Activated CD4-positive, alpha-beta T cell treated with anti-CD3 and anti-CD28 coated beads for 48 hours (primary cell): Measurements from ENCODE around the gene ITGA11.
"Not testable (repeated sequence)": the region's sequence is repeated elsewhere in the genome, so short reads cannot be mapped to it uniquely, and the experiment has no call there.

Experiments used
- DNase-seq: peaks from one replicate; pipeline ENCODE4 v3.0.0-alpha.2; 2020

The ITGA11 gene

DNA sequence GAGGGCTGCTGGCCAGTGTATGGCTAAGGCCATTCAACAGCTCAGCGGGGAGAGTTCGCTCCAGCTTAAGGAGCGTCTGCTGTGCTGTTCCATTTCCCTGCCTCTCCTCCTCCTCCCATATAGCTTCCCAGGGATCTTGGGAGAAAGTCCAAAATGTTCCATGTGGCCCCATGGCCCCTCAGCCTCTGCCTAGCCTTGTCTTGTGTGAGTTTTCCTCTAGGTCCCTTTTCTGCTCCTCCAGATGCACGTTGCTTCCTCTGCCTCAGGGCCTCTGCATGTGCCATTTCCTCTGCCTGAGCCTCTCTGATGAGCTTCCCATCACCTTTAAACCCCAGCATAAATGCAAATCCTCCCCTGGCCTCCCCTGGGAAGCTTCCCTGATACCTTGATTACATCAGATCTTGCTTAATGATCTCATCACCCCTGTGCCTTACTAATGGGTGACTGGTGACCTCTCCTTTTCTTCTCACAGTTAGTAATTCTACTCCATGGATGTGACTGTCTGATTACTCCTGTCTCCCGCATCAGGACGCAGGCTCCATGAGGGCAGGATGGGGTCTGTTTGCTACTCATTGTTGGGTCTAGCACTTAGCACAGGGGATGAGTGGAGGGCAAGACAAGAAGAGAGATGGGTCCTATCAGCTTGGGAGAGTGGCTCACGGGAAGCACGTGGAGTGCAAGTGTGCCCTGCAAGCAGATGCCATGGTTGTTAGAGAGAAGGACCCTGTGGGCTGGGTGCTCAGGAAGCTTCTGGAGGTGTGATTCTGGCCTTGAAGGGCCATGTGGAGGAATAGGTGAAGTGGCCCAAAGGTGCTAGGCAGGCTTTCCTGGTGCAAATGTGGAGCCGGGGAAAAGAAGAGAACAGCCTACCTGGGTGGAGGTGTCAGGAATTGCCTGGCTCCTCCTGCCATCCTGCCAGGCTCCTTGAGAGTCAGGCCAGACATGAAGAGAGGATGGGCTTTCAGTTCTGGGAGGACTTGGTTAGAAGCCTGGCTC, 23.8 kb downstream of the ITGA11 start:
- no peak for DNase-seq

DNA sequence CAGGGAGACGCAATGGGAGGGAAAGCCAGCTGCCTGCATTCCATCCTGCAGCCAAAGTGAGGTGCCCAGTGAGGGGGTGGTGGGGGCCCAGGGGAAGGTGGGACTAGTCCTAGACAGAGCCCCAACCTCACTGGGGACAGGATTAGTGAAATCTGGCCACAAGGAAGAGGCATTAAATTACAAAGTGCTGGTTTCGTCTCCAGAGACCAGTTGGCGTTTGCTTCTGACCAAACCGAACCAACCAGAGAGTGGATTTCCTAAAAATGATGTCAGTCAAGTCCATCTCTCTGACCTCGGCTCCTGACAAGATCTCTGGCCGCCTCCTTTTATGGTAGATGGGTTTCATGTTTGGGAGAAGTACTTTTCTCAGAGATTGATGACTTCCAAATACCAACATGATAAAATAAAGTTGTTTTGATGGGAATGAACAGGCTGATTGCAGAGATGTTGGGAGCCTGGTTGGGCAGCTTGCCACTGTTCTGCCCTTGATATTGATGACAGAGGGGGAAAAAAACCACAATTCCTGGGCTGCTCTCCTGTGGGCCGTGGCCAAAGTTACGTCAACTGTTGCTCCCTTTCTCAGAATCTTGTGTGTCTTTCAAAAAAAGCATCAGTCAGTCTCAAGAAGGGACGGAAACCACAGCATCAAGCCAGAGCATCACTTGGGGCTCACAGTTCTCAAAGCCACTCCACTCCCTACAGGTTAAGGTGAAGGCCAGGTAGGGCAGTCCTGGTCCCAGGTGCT, 24.6 kb downstream of the ITGA11 start:
- DNase-seq: no peak

DNA sequence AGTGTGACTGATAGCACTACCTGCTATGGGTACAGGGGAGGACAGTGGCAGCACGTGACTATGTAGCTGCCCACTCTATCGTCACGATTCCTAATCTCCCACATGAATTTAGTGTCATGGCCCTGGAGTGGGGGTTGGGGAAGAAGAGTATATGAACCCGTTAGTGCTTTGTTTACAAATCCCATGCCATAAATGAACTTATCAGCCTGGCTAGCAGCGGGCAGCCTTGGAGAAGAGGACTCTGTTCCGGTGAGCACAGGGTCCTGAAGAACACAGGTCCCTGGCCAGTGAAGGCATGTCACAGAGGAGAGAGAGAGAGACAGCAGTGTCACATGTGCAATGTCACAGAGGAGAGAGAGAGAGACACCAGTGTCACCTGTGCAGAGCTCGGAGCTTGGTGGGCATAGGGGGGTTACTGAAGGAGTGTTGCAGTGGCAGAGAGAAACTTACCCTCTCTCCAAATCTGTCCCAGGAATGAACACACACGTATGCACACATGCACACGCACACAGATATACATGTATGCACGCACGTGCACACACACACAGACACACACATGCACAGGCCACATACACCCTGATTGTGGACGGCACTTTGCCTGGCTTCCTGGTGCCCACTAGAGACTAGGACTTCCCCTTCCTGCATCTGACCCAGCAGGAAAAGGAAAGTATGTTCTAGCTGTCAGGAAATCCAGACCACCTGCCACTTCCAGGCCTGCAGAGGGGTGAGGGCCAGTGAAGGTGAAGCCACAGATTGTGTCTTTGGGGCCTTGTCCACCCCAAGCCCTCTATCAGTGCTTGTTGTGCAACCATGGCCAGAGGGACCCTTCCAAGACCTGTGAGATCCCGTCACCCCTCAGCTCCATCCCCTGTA, 26.3 kb downstream of the ITGA11 start:
- no peak for DNase-seq

DNA sequence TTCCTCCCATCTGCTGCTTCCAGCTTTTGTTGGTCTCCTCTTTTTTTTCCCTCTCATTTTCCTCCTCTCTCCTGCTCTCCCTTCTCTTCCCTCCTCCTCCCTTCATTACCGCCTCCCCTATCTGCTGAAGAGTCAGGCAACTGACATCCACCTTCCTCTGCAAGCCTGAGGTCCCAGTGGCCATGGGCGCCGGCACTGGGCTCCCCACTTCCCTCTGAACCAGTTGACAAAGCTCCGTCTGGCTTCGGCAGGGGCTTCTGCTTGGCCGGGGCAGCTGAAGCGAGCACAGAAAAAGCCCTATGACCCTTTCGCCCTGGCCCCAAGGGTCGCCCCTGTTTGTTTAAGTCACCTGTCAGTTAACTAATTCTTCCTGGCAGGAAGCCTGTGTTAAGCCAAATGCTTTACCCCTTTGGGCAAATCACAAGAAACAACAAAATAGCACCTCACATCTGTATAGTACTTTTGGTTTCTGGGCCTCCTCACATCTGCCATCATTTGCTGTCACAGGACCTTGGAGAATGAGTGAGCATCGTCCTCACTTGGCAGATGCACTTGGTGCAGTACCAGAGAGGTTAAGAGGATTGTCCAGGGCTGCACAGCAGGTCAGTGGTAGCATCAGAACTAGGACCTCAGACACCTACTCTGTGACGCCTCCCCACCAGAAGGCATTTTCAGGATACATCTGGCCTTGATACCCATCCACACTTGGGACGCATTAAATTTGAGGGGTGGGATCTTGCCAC, 27.7 kb downstream of the ITGA11 start:
- no peak for DNase-seq

DNA sequence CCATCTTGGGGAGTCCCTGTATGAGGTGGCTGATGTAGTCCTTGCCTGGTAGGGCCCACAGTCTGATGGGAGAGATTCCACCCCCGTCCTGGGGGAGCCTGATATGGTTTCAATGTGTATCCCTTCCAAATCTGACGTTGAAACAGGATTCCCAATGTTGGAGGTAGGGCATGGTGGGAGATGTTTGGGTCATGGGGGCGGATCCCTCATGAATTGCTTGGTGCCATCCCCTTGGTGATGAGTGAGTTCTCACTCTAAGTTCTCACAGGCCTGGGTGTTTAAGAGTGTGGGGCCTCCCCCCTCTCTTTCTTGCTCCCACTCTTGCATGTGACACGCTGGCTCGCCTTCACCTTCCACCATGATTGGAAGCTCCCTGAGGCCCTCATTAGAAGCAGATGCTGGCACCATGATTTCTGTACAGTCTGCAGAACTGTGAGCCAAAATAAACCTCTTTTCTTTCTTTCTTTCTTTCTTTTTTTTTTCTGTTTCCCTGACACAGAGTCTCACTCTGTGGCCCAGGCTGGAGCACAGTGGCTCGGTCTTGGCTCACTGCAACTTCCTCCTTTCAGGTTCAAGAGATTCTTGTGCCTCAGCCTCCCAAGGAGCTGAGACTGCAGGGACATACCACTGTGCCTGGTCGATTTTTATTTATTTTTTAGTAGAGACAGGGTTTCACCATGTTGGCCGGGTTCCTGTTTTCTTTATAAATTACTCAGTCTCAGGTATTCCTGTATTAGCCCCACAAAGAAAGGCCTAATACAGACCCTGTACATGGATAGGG, 28.6 kb downstream of the ITGA11 start:
- no peak for DNase-seq

DNA sequence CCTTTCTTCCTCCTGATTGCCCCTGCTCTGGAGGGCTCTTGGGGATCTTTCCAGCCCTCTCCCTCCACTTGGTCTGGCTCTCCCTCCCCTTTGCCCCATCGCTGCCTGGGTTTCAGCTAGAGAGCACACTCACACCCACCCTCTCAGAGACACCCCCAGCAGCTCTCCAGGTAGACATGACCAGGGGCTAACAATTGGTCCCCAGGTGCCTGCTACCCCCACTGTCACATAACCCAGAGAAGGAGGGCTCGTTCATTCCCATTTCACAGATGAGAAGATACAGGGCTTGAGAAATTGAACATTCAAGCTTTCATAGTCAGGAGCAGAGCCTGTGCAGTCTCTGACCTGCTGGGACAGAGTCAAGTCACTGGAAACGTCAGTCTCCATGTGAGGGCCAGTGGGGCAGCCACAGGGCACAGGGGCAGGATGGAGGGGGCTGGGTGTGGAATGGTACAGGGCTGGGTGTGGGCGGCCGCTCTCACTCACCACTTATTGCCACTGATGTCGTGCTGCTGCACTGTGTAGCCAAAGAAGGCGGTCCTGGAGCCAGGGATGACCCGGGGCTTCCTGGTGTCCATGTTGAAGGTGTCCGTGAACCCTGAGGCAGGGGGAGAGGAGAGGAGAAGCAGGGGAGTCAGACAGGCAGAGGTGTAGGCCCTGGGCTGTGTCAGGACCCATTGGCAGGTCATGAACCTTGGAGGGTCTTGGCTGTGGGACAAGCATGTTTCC, 29.4 kb downstream of the ITGA11 start:
- no peak for DNase-seq

DNA sequence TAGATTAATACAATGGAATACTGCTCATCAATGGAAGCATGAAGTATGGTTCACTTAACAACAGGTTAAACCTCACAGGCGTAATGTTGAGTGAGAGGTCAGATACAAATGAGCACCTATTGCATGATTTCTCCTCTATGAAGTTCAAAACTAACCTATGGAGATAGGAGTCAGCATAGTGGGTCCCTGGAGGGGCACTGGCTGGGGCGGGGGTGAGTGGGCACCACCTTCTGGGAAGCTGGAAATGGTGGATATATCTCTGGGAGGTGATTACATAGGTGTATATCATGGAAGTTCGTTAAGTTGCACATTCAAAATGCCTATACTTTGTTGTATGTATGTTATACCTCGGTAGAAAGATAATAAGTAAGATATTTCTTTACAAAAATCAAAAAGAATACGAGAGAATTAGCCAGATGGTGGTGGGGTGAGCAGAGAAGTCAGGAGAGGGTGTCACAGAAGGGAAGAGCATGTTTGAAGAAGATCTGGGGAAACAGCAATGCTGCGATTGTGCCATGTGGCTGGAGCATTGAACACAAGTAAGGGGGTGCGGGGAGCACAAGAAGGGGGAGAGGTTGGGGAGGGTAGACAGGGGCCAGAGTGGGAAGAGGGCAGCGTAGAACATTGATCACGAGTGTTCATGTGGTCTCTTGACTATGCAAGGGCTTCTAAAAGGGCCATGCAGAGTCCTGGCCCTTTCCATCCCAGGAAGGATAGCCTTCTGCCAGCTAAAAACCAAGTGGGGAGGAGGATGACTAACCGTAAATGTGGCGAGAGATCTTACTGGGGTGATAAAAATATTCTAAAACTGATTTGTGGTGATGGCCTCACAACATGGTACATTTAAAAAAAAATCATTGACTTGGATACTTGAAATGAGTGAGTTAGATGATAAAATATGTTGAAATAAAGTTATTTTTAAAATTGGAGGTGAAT, 30.2 kb downstream of the ITGA11 start:
- DNase-seq: no peak

DNA sequence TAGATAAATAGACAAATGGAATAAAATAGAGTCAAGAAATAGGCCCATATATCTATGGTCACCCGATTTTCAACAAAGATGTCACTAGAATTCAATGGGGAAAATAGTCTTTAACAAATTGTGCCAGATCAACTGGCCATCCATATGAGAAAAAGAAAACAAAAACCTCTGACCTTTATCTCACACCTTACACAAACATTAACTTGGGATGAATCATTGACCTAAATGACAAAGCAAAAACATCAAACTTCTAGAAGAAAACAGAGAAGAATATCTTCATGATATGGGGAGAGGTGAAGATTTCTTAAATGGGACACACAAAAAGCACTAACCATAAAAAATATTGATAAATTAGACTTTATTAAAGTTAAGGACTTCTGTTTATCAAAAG, 31.9 kb downstream of the ITGA11 start:
- DNase-seq: no peak

DNA sequence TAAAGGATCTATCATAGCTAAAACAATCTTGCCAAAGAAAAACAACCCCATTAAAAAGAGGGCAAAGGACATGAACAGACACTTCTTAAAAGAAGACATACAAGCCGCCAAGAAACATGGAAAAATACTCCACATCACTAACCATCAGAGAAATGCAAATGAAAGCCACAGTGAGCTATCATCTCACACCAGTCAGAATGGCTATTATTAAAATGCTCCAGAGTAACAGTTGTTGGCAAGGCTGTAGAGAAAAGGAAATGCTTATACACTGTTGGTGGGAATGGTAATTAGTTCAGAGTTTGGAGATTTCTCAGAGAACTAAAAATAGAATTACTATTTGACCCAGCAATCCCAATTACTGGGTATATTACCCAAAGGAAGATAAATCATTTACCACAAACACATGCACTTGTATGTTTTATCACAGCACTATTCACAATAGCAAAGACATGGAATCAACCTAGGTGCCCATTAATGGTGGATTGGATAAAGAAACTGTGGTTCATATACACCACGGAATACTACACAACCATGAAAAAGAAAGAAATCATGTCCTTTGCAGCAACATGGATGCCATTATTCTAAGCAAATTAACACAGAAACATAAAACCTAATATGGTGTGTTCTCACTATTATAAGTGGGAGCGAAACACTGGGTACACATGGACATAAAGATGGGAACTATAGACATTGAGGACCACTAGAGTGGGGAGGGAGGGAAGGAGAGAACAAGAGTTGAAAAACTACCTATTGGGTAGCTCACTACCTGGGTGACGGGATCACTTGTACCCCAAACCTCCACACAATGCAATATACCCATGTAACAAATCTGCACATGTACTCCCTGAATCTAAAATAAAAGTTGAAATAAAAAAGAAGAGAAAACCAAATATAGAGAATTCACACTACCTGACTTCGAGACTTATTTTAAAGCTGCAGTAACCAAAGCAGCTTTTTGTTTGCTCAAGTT, 32.6 kb downstream of the ITGA11 start:
- DNase-seq: no peak

DNA sequence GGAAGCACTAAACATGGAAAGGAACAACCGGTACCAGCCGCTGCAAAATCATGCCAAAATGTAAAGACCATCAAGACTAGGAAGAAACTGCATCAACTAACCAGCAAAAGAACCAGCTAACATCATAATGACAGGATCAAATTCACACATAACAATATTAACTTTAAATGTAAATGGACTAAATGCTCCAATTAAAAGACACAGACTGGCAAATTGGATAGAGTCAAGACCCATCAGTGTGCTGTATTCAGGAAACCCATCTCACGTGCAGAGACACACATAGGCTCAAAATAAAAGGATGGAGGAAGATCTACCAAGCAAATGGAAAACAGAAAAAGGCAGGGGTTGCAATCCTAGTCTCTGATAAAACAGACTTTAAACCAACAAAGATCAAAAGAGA, 34.0 kb downstream of the ITGA11 start:
- not testable (repeated sequence) for DNase-seq

DNA sequence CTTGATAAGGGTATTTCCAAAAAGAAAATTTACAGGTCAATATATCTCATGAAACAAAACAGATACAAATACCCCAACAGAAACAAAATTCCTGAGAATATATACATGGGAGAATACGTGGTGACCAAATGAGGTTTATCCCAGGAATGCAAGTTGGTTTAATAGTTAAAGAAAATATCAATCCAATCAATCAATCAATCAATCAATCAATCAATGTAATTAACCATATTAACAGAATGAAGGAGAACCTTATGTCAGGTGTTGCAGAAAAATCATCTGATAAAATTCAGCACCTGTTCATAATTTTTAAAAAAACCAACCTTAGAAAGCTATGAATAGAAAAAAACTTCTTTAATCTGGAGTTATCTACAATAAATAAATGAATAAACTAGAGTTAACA, 35.9 kb downstream of the ITGA11 start:
- DNase-seq: no peak

DNA sequence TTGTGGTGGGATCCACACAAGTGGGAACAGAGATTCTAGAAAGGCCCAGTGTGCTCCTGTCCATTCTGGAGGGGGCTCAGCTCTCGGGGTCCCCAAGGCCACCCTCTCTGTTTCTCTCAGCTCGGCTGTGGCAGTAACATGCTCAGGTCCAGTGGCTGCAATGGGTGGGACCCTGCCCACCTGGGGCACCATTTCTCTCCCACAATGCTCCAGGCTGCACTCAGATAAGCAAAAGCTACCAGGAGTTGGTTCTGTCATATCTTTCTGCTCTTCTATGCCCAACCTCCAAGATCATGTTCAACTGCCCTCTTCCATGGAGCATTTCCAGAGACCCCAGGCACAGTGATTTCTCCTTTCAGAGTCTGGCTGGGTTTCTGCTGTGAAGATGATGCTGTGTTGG, 40.8 kb downstream of the ITGA11 start:
- DNase-seq: no peak

DNA sequence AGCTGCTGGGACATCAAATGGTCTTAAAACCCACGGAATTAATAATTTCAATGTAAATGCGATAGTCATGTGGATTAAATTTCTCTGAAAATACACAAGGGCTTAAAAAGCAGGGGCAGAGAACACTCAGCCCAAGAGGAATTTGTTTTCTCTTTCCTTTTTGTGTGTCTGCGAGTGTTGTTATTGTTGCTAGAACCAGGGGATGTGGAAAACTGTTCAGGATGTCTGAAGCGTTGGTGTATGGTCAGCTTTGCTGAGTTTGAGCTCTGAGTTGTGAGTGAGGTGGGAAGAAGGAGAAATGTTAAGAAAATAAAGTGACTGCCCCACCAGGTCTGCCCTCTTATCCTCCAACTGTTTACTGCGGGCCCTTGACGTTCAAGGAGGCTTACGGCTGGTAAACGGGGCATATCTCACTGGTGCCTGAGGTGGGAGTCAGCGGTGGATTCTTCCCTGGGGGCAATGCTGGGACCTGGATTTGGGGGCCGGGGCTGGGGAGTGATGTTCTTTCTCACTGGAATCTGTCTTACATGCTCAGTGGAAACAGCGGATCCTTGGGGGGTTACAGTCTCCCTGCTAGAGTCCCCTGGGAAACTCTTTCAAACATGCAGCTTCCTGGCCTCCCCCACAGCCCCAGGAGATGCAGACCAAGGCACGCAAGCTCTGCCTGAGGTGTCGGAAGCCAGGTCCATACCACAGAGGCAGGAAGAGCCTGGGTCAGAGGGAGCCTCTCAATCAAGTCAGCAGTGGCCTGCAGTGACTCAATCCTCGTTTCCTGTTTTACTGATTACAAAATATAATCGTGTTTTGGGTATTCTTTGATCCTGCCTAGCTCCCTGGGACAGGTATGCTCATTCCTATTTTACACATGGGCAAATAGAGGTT, 41.8 kb downstream of the ITGA11 start:
- DNase-seq: no peak

DNA sequence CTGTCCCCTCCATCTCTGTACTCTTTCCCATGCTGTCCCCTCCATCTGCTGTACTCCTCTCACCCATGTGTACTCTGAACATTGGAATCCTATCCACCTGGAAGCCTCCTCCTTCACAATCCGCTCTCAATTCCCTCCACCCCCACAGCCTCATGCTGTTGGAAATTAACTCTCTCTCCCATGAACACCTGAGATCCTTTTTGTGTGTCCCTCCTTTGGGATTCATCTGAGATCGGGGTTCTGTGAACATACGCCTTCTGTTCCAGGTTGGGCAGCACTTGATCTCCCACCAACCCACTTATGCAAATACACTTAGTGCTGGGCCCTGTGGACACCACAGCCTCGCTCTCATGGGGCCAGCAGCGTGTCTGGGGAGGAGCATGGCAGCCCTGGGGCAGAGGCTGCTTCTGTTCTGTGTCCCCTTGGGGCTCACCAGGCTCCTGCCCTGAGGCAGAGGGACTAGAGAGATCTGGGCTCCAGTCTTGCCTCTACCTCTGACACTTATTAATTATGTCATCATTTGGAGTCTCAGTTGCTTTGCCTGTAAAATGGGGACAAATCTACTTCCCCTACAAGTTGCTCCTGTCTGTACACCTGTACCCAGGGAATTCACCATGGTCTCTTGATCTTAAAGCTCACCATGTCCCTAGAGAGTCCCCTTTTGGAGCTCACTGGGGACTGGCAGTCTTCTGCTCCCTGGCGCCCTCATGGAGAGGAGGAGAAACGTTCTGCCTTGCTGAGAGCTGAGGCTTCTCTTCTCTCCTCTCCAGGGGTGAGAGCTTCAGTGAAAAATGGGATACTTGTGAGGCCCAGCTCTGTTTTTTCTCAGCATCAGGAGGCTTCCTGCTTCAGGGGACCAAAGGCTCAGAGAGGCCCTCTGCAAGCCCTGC, 42.7 kb downstream of the ITGA11 start:
- no peak for DNase-seq

DNA sequence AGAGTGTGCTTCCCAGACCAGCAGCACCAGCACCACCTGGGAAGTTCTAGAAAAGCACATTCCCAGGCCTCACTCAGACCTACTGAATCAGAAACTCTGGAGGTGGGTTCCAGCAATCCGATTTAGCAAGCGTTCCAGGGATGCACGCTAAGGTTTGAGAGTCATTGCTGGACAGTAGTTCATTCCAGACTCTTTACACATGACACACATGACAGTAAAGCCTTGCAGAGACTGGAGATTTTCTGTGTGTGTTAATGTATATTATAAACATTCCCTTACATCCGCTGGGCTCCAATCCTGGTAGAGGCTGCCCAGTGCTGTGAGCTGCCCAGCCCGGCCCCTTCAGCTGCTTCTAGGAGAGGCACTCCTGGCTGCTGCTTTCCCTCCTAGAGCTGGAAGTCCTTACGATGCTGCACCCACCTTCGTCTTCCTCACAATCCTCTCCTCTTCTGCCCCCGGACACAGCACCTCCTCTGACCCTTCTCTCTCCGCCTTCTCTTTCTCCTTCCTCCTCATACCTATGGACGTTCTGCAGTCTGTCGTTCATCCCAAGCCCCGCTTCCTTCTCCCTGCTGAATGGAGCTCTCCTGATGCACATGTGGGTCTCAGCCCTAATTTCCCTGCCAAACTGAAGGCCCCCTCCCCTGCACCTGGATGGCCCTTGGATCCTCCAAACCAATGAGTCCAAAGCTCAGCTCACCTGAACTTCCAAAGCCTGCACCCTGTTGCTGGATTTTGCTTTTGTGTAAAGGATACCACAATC, 44.4 kb downstream of the ITGA11 start:
- no peak for DNase-seq
